ENCODE data around the gene FRA10AC1. TPM values are rescaled to one million over a fixed set of nuclear protein-coding genes. Genes with fewer than 3 reads are reported as not detected.
A peak's percentile ranks its signal among the peaks of the same experiment; 100 is the strongest.

The FRA10AC1 gene
- 10 to 100 TPM; 15.1 to 15.8 TPM for total RNA-seq

GRCh38 chr10:93702210-93703001 is at the start of gene FRA10AC1:
Gene FRA10AC1 (minus strand): TSS chr10:93702592. CDS start chr10:93700106, 2,486 bp downstream.
- H3K27ac Mint-ChIP-seq, result no peak within 1 kb of the TSS
- DNase-seq, result peak; percentile 79
- CTCF ChIA-PET, result interaction anchor here (1.1 kb wide), 1 partner anchor 23 kb away, joined by 4 read pairs; no protein-coding TSS in a partner anchor
- H3K4me1 Mint-ChIP-seq (ENCODE audit: low read depth), result peaks cover 16% of the 10 kb centered on the region
- H3K9me3 Mint-ChIP-seq, result no peaks in the 10 kb centered on the region
- intact Hi-C loops (cut with micrococcal nuclease), result no loop called here
- H3K36me3 Mint-ChIP-seq (ENCODE audit: low read depth), result peaks cover 1% of the 10 kb centered on the region
- TF ChIP-seq CTCF (IDR thresholded peaks at IDR 0.05), result no peak
- peak; percentile 85 for ATAC-seq
- POLR2A ChIA-PET, result interaction anchor here (0.6 to 1.2 kb wide), 3 partner anchors 13 to 206 kb away, joined by 3 to 5 read pairs (median 4); partner anchors contain the start of gene CEP55
- H3K4me3 Mint-ChIP-seq, result no peak within 1 kb of the TSS
- no peaks in the 10 kb centered on the region for H3K27me3 Mint-ChIP-seq

- no peak overlapping the region for H3K27ac Mint-ChIP-seq
- intact Hi-C loops (cut with micrococcal nuclease), result no loop called here
- H3K9me3 Mint-ChIP-seq, result no peaks in the 10 kb centered on the region
- DNase-seq (peak; percentile 3), ATAC-seq (no peak)
- no peak for TF ChIP-seq CTCF (IDR thresholded peaks at IDR 0.05)
- peaks cover 2% of the 10 kb centered on the region for H3K4me1 Mint-ChIP-seq (ENCODE audit: low read depth)
- H3K27me3 Mint-ChIP-seq, result peaks cover 14% of the 10 kb centered on the region
- no peaks in the 10 kb centered on the region for H3K36me3 Mint-ChIP-seq (ENCODE audit: low read depth)
- POLR2A ChIA-PET, result interaction anchor here (0.9 kb wide), 1 partner anchor 58 kb away, joined by 3 read pairs; no protein-coding TSS in a partner anchor
- CTCF ChIA-PET, result no interaction called here
- H3K4me3 Mint-ChIP-seq, result no peak overlapping the region
Observed at GRCh38 chr10:93751832-93752231, 49.4 kb upstream of the FRA10AC1 start.

- ATAC-seq (no peak), DNase-seq (no peak)
- ChIA-PET POLR2A (no interaction called here), CTCF (no interaction called here)
- H3K9me3 Mint-ChIP-seq, result no peaks in the 10 kb centered on the region
- no peak overlapping the region for H3K4me3 Mint-ChIP-seq
- H3K27ac Mint-ChIP-seq, result no peak overlapping the region
- intact Hi-C loops (cut with micrococcal nuclease), result no loop called here
- H3K4me1 Mint-ChIP-seq (ENCODE audit: low read depth), result peaks cover 2% of the 10 kb centered on the region
- peaks cover 11% of the 10 kb centered on the region for H3K27me3 Mint-ChIP-seq
- TF ChIP-seq CTCF (IDR thresholded peaks at IDR 0.05), result no peak
- H3K36me3 Mint-ChIP-seq (ENCODE audit: low read depth), result no peaks in the 10 kb centered on the region
Observed at GRCh38 chr10:93751124-93751523, 48.7 kb upstream of the FRA10AC1 start.

GRCh38 chr10:93749218-93749799 is 46.9 kb upstream of the FRA10AC1 start:
- Mint-ChIP-seq H3K9me3 (no peaks in the 10 kb centered on the region), H3K4me3 (no peak overlapping the region), H3K36me3 (ENCODE audit: low read depth) (no peaks in the 10 kb centered on the region), H3K4me1 (ENCODE audit: low read depth) (no peaks in the 10 kb centered on the region), H3K27me3 (peaks cover 10% of the 10 kb centered on the region), H3K27ac (no peak overlapping the region)
- ChIA-PET CTCF (interaction anchor here (0.6 kb wide), 1 partner anchor 66 kb away, joined by 3 read pairs; no protein-coding TSS in a partner anchor), POLR2A (no interaction called here)
- ATAC-seq, result no peak
- DNase-seq, result no peak
- intact Hi-C loops (cut with micrococcal nuclease), result no loop called here
- TF ChIP-seq CTCF (IDR thresholded peaks at IDR 0.05), result no peak

GRCh38 chr10:93746844-93747284 is 44.5 kb upstream of the FRA10AC1 start:
- Mint-ChIP-seq H3K4me3 (no peak overlapping the region), H3K27ac (no peak overlapping the region), H3K9me3 (no peaks in the 10 kb centered on the region), H3K27me3 (peaks cover 7% of the 10 kb centered on the region), H3K4me1 (ENCODE audit: low read depth) (no peaks in the 10 kb centered on the region), H3K36me3 (ENCODE audit: low read depth) (no peaks in the 10 kb centered on the region)
- ChIA-PET POLR2A (no interaction called here), CTCF (no interaction called here)
- peak; percentile 10 for DNase-seq
- intact Hi-C loops (cut with micrococcal nuclease), result no loop called here
- ATAC-seq, result no peak
- no peak for TF ChIP-seq CTCF (IDR thresholded peaks at IDR 0.05)
